NOMO-1 (cell line): ENCODE results near the gene MYO18A.
"Not testable (repeated sequence)": the region's sequence is repeated elsewhere in the genome, so short reads cannot be mapped to it uniquely, and the experiment has no call there.

Source experiments
- DNase-seq, 2 experiments: peaks; one replicate each; lab custom pipeline; 2025; ENCODE audit not compliant: unreplicated experiment in 2 of 2; lab: John Stamatoyannopoulos, UW

The MYO18A gene

DNA sequence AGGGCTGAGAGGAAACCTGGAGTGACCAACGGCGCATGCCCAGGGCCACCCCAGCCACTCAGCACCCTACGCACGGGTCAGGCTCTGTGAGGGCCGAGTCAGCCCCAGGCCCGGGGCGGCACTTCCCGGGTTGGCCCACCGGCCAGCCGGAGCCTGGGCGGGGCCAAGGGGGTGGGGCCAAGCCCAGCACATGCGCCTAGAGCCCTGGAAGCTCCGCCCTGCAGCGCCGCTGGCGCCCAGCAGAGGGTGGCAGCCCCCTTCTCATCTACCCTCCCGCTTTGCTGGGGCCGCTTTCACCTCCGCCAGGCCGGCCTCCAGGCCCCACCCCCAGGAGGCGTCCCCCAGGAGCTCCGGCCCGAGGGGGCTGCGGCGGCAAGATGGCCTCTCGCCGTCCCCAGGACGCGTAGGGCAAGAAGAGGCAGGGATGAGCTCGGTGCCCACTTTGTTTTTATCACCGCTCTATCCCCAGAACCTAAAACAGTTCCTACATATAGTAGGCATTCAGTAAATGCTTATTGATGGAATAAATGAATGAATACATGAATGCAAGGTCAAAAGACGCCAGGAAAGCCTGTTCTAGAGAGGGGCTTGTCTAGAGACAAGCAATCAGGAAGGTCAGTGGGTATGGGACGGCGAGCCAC is 31.3 kb downstream of the MYO18A start:
- peak; percentile 91 to 95 for DNase-seq

DNA sequence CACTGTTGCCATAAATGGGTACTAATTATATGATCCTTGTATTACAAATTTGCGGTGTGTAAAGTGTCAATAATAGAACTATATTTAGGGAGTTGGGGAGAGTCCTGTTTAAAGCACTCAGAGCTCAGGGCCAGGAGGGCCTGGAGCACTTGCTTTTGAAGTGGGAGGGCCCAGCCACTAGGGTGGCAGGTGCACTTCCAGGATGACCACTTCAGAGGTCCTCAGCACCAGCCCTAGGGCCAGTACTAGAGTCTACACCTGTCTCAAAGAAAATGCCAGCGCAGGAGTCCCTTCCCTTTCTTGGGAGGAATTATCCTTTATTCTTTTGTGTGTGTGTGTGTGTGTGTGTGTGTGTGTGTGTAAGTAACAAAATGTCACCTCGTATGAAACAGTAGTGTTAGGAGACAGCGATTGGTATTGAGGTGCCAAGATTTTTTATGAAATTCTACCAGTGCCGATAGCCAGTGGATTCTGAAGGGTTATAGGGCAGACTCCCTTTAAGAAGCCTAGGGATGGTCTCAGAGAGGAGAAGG is 31.9 kb downstream of the MYO18A start:
- DNase-seq = no peak

DNA sequence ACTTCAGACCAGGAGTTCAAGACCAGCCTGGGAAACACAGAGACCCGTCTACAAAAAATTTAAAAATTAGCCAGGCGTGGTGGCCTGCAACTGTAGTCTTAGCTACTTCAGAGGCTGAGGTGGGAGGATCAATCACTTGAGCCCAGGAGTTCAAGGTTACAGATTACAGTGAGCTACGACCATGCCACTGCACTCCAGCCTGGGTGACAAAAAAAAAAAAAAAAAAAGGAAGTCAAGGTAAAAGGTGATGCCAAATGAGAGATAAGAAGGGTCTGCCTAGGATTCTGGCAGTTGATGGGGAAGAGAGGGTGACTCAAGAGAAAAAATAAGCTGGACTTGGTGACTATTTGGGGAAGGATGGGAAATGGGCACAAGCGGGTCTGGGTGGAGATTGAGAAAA is 32.5 kb downstream of the MYO18A start:
- no peak for DNase-seq

DNA sequence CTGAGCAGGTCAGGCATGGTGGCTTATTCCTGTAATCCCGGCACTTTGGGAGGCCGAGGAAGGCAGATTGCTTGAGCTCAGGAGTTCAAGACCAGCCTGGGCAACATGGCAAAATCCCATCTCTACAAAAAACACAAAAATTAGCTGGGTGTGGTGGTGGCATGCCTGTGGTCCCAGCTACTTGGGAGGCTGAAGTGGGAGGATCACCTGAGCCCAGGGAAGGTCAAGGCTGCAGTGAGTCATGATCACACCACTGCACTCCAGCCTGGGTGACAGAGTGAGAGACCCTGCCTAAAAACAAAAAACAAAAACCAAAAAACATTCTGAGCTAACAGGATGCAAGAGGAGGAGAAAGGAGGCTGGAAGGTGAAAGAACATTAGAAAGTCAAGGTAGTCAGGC is 33.0 kb downstream of the MYO18A start:
- DNase-seq = not testable (repeated sequence)

DNA sequence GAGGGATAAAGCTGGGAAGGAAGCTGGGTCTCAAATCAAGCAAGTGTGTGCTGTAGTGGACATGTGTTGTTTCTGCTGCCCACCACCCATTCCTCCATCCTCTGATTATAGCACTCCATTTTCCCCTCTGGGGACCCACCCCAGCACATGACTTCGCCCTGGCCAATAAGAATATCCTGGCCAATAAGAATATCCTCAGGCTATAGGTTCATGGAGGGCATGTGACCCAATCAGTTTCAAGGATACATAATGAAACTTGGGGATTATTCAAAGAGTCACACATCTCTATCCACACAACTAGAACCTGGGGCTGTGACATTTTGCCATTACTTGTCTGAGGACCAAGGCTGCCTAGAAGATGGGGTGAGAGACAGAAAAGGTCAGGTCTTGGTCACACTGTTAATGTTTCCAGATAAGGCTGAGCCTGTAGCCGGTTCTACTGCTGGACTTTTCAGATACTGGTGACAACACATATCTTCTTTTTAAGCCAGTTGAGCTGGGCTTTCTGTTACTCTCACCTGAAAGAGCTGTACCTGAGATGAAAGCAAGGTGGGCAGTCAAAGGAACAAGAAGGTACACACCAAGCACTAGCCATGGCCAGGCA is 33.7 kb downstream of the MYO18A start:
- no peak for DNase-seq

DNA sequence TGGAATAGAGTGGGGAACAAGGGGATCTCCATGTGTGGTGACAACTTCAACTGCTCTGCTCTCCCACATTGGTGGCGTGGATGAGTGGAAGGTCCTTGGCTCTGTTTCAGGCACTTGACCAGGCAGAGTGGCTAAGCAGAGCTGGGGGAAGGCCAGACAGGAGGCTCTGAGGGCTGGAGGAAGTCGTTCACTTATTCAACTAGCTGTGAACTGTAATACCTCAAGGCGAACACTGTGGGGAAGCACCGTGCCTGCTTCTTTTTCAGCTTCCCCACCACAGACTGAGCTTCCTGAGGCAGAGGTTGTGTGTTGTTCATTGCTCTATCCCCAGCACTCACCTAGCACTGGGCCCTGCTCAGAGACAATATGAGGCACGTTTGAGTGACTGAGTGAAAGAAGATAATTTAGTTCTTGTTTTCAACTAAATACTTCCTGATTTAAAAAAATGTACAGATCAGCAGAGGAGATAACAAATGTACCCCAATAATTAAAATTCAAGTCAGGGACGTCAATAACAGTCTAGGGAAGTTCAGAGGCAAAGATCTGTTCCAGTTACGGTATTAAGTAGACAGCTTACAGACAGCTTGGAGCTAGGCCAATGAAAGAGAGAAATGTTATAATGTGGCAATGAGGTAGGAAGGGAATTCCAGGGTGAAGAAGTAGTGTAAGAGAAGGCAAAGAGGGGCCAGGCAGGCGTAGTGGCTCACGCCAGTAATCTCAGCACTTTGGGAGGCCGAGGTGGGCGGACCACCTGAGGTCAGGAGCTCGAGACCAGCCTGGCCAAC is 34.7 kb downstream of the MYO18A start:
- DNase-seq = peak; percentile 82 to 87

DNA sequence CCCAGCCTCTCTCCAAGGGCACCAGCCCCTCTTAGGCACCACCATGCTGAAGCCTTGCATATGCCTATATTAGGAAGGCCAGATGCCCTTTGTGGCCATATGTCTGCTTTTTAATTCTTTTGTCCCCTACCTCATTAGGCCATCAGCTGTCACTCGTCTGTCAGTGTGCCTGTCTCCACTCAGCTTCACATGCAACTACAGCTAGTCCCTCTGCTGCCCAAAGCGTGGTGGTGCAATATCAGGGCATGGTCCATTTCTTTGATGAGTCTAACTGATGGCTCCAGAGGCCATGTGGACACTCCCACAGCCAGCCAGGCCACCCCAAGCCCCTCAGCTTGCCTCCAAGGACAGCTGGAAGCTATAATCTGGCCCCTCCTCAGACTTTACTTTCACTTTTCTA is 36.3 kb downstream of the MYO18A start:
- DNase-seq = peak in 1 of 2 experiments; percentile 11

DNA sequence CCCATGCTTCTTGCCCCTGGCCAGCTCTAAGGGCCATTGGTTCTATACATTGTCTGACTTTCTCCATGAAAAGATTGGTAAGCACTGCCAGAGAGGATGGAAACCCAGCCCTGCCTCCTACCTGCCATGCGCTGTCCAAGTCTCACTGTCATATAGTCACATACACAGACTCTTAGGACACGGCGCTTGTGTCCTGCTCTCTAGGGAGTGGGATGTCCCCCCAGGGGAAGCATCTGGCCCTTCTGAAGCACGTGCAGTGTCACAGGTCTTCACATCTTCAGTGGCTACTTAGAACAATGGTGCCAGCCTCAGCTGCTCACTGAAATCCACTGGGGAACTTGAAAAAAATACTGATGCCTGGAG is 38.7 kb downstream of the MYO18A start:
- no peak for DNase-seq

DNA sequence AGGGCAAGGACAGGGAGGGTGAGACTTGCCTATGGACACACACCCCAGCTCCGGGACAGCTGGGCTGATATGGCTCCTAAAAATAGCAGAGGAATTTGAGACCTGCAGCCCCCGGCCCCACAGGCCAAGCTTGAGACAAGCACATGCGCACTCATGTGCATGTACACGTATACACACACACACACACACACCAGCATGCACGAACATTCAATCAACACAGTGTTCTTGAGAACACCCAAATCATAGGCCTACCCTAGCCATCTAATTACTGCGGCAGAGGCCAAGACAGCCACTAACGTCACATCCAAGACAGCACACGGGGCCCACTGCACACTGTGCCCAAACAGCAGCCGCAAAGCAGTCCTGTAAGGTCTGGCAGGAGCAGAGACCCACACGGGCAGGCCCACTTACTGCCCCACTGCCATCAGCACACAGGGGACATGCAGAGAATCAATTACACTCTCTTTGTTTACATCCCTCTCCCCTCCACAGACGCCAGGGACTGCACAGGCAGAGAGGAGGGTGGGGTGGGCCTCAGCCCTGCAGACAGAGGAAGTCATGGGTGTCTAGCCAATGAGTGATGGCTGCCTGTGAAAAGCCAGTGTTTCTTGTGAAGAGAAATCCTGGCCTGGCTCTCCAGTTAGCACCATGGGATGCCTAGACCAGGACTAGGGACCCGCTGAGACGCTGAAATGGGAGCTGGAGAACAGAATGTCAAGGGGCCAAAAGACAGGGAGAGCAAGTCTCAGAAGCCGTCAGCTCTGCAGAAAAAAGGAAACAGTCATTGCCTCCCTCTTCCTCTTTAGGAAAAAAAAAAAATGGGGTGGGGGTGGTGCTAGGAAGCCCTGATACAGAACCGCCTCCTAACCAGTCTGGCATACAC is 39.3 kb downstream of the MYO18A start:
- peak; percentile 68 to 76 for DNase-seq

DNA sequence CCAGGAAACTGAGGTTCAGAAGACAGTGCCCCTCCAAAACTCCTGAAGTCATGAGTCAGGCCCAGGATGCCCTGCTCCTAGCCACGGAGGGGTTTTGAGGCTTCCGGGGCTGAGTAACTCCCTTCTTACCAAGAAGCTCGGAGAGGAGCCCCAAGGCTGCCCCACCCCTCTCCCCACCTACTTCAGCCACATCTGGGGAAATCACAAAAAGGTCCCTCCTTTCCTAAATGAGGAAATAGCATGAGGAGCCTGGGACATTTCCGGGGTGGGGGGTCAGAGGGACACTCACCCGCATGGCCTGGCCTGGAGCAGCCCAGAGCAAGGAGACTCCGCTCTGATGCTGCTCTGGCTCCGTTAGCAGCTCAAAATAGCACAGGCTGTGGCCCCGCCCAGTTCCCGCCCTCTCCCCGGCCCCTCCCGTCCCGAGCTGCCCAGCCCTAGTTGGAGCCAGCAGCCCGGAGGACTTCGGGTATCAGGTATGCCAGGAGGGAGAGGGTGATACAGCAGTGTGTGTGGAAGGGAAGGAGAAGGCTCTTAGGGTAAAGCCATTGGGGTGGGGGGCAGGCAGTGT is 40.1 kb downstream of the MYO18A start:
- DNase-seq = peak; percentile 44 to 55

DNA sequence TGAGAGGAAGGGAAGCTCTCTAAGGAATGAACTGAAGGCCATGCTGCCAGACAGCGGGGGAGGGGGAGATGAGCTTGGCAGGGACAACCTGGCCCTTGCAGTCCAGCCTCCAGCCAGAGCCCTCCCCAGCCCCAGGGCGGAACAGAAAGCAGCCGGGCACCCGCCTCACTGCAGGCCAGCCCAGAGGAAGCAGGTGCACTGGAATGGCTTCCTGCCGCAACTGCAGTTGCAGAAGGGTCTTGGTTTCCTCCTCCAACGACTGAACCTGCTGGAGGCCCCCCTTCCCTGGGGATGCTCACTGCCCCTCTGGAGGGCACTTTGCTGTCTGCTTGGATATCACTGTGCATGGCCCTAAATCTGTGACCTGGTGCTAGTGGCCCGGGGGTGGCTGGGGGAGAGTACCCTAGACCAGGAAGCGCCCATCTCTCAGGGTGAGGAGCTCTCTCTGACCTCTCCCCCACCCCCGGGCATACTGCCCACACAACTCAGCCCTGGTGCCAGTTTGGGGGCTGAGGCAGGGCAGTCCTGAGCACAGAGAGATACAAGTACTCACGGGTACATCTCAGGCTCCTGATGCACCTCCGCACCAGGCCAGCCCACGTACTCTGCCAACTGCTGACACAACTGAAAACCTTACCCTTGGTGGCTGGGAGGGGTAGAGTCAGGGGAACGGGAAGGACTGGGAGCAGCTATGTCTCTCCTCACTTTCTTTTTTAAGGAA is 41.1 kb downstream of the MYO18A start:
- DNase-seq = peak; percentile 72 to 78

DNA sequence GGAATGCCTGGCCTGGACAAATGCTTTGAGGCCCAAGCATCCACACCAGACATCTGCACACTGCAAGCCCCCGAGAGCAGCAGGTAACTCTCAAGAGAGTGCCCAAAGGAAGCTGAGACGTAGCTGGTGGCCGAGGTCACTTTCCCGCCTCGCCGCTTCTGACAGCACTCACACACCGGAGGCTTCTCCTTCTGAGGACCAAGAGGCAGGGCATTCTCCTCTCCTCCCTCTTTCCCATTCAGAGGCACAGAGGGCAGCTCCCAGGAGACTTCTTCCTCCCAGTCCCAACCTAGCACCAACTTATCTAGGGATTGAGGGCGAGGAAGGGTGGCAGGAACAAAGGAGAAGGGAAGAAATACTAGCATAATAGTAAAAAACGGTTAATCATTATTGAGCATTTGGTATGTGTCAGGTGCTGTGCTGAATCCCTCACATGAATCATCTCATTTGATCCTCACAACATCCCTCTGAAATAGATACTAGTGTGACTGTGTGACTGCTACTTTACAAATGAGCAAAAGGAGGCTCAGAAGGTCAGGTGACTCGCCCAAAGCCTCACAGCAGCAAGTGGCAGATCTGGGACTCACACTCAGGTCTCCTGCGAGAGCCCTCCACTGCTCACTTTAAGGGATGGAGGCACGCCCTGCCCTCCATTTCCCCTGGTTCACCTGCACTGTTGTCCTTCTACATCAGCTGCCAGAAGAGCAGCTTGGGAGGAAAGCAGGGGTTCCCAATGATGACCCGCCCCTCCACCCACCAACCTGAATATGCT is 41.8 kb downstream of the MYO18A start:
- DNase-seq = peak in 1 of 2 experiments; percentile 7

DNA sequence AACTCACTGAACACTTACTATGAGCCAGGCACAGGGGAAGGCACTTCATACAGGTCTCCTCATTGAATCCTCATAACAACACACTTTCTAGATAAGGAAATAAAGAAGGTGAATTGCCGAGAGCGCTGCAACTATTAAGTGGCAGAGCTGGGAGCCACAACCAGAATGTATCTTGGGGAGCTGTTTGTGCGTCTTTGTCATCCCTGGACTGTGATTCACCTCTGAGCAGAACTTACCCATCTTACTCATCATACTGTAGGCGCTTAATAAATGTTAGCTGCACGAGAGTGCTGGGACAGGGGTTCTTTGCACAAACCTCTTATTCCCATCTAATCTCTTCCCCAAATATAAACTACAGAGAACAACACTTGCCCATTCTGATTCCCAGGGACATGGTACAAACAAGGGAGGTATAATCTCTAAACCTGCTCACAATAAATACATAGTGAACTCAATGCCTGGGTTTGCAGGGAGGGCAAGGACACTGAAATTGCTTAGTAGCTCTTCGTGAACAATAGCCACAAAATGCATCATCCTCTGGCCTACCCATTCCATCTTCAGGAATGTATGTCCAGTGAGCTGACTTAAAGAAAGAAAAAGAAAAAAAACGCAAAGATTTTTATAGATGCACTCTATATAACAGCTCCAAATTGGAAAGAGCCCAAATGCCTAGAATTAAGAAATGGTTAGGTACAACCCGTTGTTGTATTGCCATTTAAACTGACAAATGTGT is 43.0 kb downstream of the MYO18A start:
- DNase-seq = no peak

DNA sequence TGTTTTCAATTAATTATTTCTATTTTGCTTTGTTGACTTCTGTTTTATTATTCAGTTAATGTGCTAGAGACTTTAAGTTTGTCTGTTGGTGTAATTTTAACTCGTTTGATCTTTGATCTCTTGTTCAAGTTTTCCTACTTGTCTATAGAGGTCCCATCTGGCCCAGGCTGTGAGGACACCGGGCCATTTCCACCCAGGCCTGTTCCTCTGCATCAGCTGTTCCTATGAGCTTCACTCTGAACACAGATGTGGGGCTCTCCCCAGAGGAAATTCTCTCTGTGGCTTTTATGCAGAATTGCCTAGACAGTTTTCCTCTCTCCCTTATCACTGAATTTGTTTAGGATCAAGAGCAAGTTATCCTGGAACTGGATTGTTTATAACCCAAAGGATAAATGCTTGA is 44.7 kb downstream of the MYO18A start:
- DNase-seq = no peak

DNA sequence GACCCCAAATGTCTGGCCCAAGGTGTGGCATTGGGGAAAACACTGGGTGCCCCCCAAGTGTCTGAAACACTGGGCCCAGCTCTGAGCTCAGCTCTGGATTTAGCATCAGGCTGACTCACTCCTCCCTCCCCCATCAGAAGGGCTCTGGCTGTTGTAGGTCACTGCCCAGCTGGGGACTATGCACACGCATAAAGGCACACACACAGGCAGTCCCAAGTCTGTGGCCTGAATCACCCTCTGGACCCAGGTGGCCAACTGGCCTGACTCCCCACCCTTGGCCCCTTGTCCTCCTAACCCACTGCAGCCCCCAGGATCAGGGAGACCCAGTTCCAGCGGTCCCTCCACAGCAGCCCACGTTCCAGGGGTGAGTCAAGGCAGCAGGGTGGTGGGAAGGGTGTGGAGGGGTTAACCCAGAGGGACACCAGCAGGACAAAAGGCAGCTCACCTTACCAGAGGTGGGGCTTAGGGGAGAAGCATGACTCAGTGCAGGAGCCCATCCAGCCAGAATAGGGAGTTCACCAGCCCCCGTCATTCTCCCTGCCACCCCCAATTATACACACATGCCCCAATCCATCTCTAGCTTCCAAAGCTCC is 47.0 kb downstream of the MYO18A start:
- DNase-seq = no peak

DNA sequence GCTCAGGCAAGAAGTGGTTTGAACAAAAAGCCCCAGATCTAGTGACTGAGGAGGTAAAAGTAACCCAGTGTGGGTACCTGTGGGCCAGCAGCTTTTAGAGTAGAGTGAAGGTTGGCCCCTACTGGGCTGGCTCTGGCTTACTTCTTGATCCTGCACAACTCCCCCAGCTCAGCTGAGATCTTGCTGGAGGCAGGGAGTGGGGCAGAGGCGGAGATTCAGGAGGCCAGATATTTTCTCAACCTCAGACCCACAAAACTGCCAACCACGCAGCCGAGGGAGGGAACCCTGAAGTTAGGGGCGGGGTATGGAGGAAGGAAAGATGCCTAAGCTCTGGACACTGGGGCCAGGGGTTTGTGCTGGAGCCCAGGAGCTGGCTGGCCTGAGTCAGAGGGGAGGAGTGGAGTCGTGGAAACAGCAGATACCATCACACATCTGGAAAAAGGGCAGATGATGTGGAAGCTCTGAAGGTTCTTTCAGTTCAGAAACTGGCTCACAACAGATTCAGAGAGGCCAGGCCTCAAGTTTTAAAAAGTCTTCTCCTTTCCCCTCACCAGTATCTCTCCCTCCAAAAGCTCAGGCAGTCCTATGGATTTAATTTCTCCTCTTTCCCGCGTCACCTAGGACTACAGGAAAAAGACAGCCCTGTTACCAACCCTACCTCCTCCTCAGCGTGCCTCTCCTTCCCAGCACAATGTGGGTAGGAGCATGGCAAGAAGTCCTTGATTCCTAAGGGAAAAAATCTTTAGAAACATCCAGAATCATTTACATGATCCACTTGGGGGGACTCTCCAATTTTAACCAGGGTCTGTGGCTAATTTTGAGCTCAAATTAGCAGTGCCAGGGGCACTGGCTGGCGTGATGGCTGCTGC is 48.1 kb downstream of the MYO18A start:
- no peak for DNase-seq

DNA sequence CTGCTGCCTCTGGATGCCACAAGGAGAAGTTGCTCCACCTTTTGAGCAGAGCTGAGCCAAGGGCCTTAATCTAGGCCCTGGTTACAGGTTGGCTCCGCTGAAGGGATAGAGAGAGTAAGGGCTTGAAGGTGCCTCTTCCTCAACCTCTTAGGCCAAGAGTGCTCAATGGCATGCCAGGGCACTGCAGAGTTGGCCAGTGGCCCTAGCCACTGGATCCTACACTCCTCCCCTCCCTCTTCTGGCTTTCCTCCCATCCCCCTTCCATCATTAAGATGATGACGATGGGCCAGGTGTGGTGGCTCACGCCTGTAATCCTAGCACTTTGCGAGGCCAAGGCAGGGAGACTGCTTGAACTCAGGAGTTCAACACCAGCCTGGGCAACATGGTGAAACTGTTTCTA is 50.5 kb downstream of the MYO18A start:
- no peak for DNase-seq
